ENCODE measurements around the gene CD200.

- TF ChIP-seq EZH2 (IDR thresholded peaks at IDR 0.05; ENCODE audit: insufficient read depth, poor library complexity, severe bottlenecking) (no peak), EZH2phosphoT487 (IDR thresholded peaks at IDR 0.05; ENCODE audit: insufficient read depth, low read depth) (no peak)
Measured at GRCh38 chr3:112379020-112379690, 46.2 kb downstream of the CD200 start.

Measured in GM23248 (cell line).